Astrocyte of the cerebellum (primary cell): Measurements from ENCODE around the gene ESPNL.

Source experiments
- DNase-seq: peaks from one replicate; pipeline ENCODE4 v3.0.0-alpha.2; 2011; ENCODE audit warnings: low read depth
- H3K4me3 ChIP-seq: 2 replicates; pipeline ENCODE4 v1.5.1; 2011; ENCODE audit warnings: mild to moderate bottlenecking, low read depth, low read length, moderate library complexity
- in situ Hi-C: cut with HindIII; loops from 2 replicates; pipeline ENCODE4 v1.10.0; 2017; ENCODE audit warnings: low sequenced_read_pairs
- TF ChIP-seq, protein P1 (sequence below): IDR thresholded peaks from 2 replicates; pipeline ENCODE4 v1.5.1; 2012; ENCODE audit warnings: low read length, low read depth, moderate library complexity, mild to moderate bottlenecking; ENCODE audit errors: missing control alignments

Gene ESPNL

DNA sequence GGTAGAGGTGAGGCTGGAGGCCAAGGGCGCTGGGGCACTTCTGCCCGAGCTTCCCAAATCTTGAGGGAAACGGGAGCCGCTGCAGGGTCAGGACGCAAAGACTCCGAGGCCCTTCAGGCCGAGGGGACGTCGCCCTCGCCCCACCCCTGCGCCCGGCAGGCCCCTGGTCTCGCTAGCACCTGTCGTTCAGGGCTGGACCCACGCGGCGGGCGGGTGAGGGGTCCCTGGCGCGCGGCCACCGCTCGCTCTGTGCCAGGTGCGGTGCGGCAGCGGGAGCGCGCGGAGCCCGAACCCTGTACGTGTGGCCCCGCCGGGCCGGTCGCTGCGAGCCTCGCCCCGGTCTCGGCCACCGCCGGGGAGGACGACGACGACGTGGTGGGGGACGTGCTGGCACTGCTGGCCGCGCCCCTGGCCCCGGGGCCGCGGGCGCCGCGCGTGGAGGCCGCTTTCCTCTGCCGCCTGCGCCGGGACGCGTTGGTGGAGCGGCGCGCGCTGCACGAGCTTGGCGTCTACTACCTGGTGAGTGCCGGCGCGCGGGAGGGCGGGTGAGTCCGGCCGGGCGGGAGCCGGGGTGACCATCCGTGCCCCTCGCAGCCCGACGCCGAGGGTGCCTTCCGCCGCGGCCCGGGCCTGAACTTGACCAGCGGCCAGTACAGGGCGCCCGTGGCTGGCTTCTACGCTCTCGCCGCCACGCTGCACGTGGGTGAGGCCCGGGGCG lies 63.5 kb downstream of the ESPNL start:
- TF ChIP-seq, protein P1, sequence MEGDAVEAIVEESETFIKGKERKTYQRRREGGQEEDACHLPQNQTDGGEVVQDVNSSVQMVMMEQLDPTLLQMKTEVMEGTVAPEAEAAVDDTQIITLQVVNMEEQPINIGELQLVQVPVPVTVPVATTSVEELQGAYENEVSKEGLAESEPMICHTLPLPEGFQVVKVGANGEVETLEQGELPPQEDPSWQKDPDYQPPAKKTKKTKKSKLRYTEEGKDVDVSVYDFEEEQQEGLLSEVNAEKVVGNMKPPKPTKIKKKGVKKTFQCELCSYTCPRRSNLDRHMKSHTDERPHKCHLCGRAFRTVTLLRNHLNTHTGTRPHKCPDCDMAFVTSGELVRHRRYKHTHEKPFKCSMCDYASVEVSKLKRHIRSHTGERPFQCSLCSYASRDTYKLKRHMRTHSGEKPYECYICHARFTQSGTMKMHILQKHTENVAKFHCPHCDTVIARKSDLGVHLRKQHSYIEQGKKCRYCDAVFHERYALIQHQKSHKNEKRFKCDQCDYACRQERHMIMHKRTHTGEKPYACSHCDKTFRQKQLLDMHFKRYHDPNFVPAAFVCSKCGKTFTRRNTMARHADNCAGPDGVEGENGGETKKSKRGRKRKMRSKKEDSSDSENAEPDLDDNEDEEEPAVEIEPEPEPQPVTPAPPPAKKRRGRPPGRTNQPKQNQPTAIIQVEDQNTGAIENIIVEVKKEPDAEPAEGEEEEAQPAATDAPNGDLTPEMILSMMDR = no peak
- H3K4me3 ChIP-seq = peak overlapping the region; percentile 23
- DNase-seq = no peak
- in situ Hi-C loops = no loop called here

DNA sequence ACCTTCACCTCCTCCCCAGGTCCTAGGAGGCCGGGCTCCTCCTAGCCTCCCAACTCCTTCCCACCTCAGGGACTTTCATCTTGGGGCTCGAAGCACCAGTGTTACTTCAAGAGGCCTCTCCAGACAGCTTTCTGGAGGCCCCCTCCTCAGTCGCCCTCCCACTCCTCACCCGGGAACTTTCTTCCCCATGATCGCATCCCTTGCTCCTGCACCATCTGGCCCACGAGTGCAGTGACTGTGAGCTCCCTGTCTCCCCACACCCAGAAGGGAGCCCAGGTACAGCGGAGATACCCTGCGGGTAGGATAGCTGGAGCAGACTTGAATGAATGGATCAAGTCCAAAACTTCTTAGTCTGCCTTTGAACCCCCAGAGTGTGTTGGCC lies 64.8 kb downstream of the ESPNL start:
- no peak for DNase-seq
- in situ Hi-C loops = no loop called here
- TF ChIP-seq, protein P1 = no peak
- no peak overlapping the region for H3K4me3 ChIP-seq

DNA sequence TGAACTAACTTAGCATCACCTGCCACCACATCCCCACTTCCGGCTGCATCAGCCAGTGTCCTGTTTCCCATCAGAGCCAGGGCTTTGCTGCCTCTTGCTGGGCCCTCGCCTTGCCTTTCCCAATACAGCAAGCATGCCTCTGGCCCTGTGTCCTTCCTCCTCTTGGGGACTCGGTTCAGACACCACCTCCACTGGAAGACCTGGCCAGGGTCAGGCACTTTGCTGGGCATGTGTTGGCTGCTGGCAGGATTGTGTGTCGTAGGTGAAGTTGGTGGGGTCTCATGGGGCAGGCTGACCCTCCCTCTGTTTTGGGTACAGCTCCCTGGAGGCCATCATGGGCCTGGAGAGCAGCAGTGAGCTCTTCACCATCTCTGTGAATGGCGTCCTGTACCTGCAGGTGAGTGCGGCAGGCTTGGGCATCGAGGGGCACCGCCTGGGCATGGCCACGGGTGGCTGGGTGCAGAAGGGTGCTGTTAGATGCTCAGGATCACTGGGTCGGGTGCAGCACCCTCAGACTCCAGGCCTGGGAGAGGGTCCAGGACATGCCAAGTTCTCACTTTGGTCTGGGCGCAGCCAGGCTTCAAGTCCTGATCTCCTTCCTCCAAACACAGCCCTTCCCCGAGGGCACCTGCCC lies 65.3 kb downstream of the ESPNL start:
- TF ChIP-seq, protein P1 = no peak
- DNase-seq = no peak
- in situ Hi-C loops = no loop called here
- no peak overlapping the region for H3K4me3 ChIP-seq

DNA sequence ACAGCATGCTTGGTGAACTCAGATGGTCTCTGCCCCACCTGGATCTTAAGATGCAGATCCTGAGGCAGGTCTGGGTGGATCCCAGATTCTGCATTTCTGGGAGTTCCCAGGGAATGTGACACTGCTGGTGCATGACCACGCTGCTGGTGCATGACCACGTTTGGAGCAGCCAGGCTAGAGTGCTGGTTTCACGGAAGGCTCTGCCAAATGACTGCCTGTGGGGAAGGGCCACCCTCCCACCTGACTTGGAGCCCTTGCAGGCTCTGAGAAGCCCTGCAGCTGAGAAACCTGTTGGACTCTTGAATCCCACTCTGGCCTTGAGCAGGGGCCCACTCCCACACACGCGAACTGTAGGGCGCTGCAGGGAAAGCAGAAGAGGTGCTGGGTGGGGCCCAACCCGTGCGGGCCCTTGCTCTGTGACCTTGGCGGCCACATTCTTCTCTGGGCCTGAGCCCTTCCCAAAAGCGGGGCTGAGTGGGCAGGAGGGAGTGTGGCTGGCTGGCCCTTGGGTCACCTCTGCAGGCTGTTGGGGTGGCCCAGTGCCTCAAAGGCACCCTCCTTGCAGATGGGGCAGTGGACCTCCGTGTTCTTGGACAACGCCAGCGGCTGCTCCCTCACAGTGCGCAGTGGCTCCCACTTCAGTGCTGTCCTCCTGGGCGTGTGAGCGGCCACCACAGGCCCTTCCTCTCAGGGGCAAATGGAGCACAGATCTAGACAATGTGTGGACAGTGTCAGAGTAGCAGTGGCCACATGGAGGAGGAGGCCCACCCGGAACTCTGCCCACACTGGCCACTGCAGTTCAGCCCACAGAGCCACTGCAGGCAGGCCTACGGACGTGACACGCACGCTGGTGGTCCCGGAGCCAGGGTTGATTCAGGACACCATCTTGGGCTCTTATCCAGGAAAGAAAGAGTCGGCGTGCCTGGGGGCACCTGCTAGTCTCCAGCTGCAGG lies 66.5 kb downstream of the ESPNL start:
- DNase-seq = no peak
- H3K4me3 ChIP-seq = no peak overlapping the region
- in situ Hi-C loops = no loop called here
- TF ChIP-seq, protein P1 = no peak

DNA sequence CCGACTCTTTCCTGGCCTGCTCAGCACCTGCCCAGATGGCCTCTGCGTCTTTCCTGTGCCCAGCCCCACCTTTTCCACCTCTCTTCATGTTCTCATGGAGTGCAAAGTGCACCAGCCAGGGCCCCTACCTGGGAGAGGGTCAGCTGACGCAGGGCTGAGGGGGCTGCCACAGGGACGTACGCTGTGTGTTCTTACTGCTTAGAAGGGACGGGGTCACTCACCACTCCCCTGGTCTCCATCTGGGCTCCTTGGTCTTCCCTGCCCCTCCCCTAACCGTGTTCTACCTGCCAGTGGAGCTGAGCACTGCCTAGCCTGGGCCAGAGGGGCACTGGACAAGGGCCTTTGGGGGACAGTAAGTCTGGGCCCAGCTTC lies 67.2 kb downstream of the ESPNL start:
- TF ChIP-seq, protein P1 = no peak
- no peak overlapping the region for H3K4me3 ChIP-seq
- no peak for DNase-seq
- in situ Hi-C loops = no loop called here

DNA sequence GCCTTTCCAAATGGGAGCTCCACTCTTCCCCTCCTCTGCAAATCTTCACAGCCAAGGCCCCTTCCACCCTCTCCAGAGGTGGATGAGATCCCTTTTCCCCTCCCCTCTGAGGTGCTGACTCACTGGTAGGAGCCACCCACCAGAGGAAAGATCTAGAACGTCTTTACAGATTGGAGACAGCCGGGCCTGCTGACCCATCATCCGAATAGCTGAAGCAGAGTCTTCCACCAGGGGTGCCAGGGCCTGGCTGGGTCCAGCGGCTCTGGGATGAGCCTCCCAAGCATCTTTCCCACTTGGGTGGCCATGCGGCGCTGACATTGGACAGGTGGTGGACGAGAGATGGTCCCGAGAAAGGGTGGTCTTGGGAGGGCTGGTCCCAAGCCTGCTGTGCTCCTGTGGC lies 67.6 kb downstream of the ESPNL start:
- no peak overlapping the region for H3K4me3 ChIP-seq
- in situ Hi-C loops = no loop called here
- no peak for DNase-seq
- TF ChIP-seq, protein P1 = no peak
